D721Med (cell line): Measurements from ENCODE around the gene ATP8A2.

Experiments used
- DNase-seq: peaks from one replicate; pipeline ENCODE4 v3.0.0; 2011; ENCODE audit warnings: low spot score; ENCODE audit not compliant: insufficient read length
- FAIRE-seq: peaks from 2 replicates; lab custom pipeline; 2011; peaks lifted over from hg19 to GRCh38; lab: Jason Lieb, UNC
- TF ChIP-seq, protein P1 (sequence below): IDR thresholded peaks from 2 replicates; pipeline ENCODE4 v1.5.1; 2012; ENCODE audit warnings: mild to moderate bottlenecking, control low read depth; ENCODE audit not compliant: insufficient read depth; ENCODE audit errors: missing control alignments

The ATP8A2 gene

GRCh38 chr13:25702386-25702785 is 330.6 kb downstream of the ATP8A2 start:
- TF ChIP-seq, protein P1, sequence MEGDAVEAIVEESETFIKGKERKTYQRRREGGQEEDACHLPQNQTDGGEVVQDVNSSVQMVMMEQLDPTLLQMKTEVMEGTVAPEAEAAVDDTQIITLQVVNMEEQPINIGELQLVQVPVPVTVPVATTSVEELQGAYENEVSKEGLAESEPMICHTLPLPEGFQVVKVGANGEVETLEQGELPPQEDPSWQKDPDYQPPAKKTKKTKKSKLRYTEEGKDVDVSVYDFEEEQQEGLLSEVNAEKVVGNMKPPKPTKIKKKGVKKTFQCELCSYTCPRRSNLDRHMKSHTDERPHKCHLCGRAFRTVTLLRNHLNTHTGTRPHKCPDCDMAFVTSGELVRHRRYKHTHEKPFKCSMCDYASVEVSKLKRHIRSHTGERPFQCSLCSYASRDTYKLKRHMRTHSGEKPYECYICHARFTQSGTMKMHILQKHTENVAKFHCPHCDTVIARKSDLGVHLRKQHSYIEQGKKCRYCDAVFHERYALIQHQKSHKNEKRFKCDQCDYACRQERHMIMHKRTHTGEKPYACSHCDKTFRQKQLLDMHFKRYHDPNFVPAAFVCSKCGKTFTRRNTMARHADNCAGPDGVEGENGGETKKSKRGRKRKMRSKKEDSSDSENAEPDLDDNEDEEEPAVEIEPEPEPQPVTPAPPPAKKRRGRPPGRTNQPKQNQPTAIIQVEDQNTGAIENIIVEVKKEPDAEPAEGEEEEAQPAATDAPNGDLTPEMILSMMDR = no peak
- no peak for FAIRE-seq
- DNase-seq = no peak

DNA sequence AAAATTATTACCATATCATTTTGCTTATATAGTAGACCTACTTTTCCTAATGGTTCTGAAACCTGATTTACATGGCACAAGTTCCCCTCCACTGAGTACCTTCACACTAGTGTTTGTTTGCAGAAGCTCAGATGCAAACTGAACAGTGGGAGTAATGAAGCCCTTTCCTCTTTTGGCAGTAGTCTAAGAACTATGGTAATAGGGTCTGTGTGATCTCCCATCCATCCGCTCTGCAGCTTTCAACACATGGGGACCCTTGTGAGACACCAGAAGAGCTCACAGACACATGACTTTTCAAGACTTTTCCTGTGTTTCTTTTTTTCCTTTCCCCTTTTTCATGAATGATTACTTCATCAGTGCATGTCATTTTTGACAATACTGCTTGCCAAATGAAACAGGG is 336.0 kb downstream of the ATP8A2 start:
- TF ChIP-seq, protein P1 = no peak
- DNase-seq (no peak), FAIRE-seq (no peak)

DNA sequence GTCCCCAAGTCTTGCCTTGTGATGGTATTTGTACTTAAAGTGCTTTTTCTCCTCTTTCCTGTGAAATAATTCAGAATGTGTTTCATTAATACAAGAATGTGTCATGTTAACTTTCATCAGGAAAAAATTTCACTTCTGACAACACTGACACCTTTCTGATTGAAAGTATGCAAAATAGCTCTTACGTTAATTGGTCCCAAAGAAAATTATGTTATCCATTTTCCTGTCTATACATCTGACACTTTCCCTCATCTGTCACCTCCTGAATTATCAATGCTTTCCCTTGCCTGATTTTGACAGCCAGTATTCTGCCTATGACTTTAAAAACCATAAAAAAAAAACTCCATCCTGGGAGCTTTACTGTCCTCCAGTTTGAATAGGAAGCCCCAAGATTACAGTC is 336.5 kb downstream of the ATP8A2 start:
- DNase-seq (no peak), FAIRE-seq (no peak)
- TF ChIP-seq, protein P1 = no peak

DNA sequence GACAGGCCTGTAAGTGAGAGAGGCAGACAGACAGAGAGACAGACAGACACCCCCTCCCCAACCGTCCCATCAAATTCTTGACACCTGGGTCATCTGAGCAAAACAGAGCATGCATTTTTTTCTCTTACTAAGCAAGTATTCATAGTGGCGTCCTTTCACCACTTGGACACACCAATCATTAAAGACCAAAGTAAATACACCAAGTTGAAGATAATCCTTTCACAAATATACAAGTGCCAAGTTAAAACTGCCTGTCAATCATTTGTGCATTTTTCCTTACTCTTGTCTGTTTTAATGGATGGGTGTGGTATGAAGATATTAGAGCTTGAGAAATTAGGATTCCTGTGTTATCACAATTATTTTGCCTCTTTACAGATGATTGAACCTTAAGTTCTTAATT is 337.3 kb downstream of the ATP8A2 start:
- DNase-seq (no peak), FAIRE-seq (no peak)
- TF ChIP-seq, protein P1 = no peak

DNA sequence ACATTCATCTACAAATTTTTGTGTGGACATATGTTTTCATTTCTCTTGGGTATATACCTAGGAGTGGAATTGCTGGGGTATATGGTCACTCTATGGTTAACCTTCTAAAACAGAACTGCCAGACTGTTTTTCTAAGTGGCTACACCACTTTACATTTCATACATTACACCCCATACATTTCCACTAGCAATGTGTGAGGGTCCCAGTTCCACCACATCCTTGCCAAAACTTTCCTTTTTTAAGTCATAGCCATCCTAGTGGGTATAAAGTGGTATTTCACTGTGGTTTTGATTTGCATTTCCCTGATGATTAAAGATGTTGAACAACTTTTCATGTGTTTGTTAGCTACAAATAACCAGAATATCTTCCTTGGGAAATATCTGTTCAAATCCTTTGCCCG is 344.0 kb downstream of the ATP8A2 start:
- FAIRE-seq (no peak), DNase-seq (no peak)
- TF ChIP-seq, protein P1 = no peak

- TF ChIP-seq, protein P1 = no peak
- DNase-seq = no peak
- no peak for FAIRE-seq
Observed at GRCh38 chr13:25717666-25718197, 346.0 kb downstream of the ATP8A2 start.

GRCh38 chr13:25719666-25720065 is 347.9 kb downstream of the ATP8A2 start:
- no peak for FAIRE-seq
- TF ChIP-seq, protein P1 = no peak
- DNase-seq = no peak
